OCI-LY1 (cell line): Measurements from ENCODE around the gene SYNDIG1L.

Experiments
- EZH2 ChIP-seq: fragments of 200-600 bp; sonication (generic), shearing (Covaris generic); IDR thresholded peaks from 2 replicates; pipeline ENCODE4 v1.8.0; 2017; ENCODE audit warnings: borderline replicate concordance, mixed run types, mild to moderate bottlenecking, antibody characterized with exemption, low read length, moderate library complexity, mixed read lengths
- TF ChIP-seq, protein P1 (sequence below): fragments of 200-600 bp; sonication (generic), shearing (Covaris generic); IDR thresholded peaks from 2 replicates; pipeline ENCODE4 v1.5.1; 2017; ENCODE audit warnings: mild to moderate bottlenecking, antibody characterized with exemption, low read length, moderate library complexity, mixed read lengths

DNA sequence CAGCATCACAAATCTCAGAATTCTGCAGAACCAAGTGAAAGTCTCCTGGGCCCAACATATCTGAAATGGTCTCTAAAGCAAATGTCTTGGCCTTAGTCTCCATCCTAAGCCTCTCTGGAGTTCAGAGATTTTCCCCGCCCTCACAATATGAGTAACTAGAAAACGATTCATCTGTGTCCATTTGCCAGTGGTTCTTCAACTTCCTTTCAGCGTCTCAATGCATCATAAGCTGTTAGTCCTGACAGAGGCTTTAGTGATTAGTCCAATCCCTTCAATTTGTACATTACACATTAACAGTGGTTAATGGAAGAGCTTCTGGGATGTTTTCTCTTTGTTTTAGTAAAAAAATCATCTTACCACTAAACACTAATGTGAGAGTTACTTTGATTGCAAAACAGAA is 49.7 kb upstream of the SYNDIG1L start:
- TF ChIP-seq, protein P1, sequence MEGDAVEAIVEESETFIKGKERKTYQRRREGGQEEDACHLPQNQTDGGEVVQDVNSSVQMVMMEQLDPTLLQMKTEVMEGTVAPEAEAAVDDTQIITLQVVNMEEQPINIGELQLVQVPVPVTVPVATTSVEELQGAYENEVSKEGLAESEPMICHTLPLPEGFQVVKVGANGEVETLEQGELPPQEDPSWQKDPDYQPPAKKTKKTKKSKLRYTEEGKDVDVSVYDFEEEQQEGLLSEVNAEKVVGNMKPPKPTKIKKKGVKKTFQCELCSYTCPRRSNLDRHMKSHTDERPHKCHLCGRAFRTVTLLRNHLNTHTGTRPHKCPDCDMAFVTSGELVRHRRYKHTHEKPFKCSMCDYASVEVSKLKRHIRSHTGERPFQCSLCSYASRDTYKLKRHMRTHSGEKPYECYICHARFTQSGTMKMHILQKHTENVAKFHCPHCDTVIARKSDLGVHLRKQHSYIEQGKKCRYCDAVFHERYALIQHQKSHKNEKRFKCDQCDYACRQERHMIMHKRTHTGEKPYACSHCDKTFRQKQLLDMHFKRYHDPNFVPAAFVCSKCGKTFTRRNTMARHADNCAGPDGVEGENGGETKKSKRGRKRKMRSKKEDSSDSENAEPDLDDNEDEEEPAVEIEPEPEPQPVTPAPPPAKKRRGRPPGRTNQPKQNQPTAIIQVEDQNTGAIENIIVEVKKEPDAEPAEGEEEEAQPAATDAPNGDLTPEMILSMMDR, result no peak
- TF ChIP-seq EZH2, result no peak
